GM18520 (cell line): ENCODE results near the gene CBX4.

ENCODE experiments used
- ATAC-seq: cut with Tn5 transposase; IDR thresholded peaks from one replicate; pipeline ENCODE4 v1.9.1; 2021; ENCODE audit not compliant: unreplicated experiment

The CBX4 gene

GRCh38 chr17:79802736-79803420 is 36.4 kb downstream of the CBX4 start:
- ATAC-seq: no peak

DNA sequence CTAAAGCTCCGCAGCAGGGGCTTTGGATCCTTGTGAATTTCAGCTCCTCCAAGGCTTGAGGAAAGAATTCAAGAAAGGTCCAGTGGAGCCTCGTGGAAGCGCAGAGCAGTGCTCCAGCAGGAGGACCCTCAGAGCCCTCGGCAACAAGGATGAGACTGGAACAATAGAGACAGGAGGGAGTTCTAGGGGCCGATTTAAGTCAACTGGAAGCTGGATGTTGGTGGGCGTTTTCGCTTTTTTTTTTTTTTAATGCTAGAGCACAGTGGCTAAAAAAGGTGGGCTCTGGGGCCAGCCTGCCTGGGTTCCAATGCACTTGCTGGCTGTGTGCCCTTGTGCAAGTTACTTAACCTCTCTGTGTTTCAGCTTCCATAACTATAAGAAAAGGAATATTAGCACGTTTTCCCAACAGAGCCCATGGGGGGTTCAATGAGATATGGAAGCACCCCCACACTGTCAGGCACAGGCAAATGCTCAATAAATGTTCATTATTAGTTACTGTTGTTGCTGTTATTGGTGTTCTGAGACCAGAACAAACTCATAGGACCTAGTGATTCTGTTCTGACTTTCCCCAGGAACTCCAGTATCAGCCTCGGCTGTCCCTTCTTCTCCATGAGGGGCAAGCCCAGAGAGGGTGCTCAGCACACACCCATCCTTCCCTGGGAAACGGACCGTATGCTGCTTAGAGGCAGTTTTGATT is 37.1 kb downstream of the CBX4 start:
- ATAC-seq: no peak

GRCh38 chr17:79801156-79802038 is 37.8 kb downstream of the CBX4 start:
- ATAC-seq: no peak

DNA sequence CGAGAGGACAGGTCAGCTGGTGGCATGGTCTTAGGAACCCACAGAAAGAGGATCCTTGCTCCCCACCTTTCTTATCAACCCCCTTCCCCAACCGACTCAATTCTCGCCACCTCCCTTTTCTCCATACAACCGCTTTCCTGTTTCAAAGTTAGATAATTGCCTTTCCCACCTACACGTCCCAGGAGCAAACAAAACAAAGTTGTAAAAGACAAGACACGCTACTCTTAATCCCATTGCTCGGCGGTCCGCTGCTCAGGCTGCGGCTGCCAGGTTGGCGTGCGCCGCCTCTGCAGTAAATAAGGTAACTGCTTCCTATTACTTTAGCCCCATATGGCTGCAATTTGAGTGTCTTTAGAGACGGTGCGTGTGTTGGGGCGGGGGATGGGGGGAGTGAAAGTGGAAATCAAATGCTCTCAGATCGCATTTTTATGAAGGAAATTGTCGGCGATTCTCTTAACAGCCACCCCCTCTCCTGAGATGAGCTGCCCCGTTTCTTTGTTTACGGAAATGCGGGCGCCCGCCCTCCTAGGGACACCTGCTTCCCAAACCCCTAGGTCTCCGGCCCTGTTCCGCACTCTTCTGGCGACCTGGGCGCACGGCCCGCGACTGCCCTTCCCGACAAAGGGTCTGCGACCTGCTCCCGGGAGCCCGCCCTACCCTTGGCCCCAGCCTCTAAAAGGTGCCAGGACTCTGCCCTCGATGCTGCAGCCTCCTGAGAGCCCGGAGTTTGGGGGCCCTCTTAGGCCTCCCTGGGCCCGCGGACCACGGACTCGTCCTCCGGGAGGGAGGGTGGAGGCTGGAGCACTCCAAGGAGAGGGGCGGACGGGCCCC is 38.7 kb downstream of the CBX4 start:
- ATAC-seq: no peak

DNA sequence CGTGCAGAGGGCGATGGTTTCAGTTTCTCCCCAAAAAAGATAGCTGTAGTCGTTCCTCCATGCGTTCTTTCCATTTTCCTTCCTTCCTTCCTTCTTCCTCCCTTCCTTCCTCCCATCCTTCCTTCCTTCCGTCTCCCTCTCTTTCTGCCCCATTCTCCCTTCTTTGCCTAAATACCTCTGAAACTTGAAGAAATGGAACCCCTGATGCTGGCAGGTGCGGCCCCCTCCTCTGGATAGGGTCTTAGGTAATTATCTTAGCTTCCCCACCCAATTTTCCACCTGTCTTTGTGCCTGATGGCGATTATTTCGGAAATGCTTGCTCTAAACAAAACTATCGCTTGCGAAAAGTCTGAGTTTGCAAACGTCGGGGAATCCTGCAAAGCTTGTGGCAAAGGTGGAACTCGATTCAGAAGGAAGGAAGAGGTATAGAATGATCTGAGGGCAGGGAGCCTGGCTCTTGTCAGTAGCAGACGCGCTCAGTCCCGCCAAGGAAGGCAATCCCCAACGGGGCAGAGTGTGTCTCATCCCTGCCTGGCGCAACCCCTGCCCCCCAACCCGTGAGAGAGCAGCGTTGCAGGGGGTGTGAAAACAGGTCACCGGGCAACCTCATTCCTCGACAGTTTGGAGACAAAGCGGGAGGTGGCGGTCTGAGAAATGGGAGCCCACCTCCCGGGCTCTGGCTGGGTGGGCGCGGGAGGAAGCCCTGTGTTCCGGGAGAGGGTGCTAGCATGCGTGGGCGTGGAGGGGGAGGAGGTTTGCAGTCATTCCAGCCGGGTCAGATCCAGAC is 39.5 kb downstream of the CBX4 start:
- no peak for ATAC-seq

- ATAC-seq: no peak
These were observed 40.1 kb downstream of the CBX4 start for GRCh38 chr17:79799174-79799537.

DNA sequence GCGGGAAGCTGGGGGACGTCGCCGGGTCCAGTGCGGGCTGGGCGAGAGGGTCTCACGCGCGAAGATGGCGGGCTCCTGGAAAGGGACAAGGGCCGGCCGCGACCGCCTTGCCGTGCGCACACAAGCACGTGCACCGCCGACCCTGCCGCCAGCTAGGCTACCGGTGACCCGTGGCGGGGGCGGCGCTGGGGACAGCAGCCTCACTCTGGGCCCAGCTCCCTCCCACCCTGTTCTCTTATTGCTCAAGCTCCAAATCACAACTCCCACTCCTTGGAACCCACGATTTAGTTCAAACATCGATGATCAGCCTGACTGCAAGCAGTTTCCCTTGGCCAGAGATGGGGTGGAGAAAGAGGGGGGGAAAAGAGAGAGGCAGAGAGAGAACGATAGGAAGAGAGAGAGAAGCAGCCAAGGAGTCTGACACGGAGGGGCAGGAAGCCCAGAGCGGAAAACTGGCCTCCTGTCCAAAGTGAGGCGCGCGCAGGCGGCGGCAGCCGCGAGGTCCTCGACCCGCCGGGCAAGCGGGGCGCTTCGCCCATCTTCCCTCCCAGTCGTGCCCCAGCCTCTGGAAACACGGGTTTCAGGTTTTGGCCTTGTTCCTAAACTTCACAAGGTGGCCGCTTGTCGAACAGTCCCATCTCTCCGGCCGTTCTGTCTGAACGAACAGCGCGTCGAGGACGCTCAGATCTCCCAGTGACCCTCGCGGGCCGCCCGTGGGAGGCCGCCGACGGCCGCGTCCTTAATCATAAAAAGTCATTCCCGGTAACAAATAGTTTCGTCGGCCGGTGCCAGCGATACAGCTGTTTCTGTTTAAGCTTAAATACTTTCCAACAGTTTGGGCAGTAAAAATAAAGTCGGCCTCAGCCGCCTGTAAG is 40.7 kb downstream of the CBX4 start:
- no peak for ATAC-seq

DNA sequence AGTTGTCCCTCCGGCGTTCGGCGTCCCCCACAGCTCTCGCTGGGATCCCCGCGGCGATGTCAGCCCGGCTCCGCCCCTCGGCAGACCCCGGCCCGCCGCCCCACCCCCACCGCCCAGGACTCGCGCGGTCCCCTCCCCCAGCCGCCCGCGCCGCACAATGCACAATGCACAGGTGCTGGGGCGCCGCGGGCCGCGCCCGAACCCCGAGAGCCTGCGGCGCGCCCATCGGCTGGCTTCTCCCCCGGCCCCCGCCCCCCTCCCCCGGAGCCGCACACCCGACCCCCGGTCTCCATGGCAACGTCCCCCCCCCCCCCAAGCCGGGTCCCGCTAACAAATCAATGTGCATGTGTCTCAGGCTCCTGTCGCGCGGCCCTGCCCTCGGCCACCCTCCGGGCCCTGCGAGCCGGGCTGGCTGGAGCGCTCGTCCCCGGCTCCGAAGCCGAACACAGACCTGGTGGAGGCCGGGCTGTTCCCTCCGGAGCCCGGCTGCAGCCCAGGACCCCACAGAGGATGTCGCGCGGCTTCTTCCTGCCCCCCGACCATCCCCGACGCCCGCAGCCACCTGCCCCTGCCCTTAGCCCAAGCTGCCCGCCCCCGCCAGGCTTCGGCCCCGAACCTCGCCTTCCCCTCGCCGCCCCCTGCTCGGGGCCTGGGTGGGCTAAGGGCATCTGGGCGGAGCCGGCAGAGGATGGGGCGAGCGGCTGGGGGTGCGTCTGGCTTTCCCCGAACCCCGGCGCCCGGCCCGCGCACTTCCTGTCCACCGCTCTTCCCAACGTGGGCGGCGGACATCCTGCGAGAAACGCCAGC is 41.5 kb downstream of the CBX4 start:
- ATAC-seq: no peak

- ATAC-seq: peak; percentile 96
These were observed 42.3 kb downstream of the CBX4 start, which contains the start of gene CBX8 for GRCh38 chr17:79796763-79797491. TSS of gene CBX8 (minus strand) at chr17:79797077. CDS start at chr17:79796998, 79 bp downstream.

- no peak for ATAC-seq
These were observed 42.8 kb downstream of the CBX4 start for GRCh38 chr17:79796444-79796762.

DNA sequence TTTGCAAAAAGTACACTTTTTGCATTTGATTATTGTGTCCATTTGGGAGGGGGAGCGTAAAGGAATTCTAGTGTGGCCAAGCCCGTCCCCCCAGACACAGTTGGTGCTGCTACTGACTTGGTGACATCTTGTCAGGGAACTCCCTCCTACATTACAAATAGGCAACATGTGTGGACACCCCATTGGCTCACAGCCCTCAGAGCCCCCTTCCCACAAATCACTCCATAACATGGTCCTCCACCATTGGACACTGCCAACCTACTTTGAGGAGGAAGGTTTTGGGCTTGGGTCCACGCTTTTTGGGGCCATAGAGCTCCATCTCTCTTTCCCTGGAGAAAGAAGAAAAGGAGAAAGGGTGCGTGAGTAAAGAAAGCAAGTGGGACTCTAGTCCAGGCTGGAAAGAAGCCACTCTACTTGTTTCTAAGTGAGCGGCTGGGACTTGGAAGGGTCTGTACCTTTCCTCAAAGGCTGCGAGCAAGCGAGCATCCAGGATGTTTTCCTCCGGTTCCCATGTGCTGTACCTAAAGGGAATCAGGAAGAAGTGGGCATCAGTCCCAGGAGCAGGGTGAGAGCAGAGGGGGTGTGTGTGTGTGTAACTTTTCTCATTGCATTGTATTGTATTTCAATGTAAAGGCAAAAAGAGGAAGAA is 43.3 kb downstream of the CBX4 start:
- no peak for ATAC-seq

- ATAC-seq: no peak
These were observed 44.4 kb downstream of the CBX4 start for GRCh38 chr17:79794659-79795511.

DNA sequence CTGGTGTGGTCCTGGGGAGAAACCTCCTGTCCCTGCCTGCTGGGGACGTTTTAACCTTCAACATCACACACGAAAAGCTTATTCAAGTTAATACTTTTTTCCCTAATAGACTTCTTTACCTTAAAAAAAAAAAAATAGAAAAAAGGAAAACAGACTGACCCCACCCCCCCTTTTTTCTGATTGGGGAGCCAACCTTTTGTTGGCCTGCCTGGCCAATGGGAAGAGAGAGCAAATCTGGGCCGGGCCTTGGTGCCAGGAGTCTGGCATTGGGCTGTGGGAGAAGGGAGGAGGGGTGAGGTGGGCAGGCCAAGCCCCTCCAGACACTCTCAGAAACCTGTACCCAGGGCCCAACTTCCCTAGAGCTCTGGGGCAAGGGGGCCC is 45.3 kb downstream of the CBX4 start:
- ATAC-seq: no peak

- no peak for ATAC-seq
These were observed 46.0 kb downstream of the CBX4 start for GRCh38 chr17:79792984-79793923.

DNA sequence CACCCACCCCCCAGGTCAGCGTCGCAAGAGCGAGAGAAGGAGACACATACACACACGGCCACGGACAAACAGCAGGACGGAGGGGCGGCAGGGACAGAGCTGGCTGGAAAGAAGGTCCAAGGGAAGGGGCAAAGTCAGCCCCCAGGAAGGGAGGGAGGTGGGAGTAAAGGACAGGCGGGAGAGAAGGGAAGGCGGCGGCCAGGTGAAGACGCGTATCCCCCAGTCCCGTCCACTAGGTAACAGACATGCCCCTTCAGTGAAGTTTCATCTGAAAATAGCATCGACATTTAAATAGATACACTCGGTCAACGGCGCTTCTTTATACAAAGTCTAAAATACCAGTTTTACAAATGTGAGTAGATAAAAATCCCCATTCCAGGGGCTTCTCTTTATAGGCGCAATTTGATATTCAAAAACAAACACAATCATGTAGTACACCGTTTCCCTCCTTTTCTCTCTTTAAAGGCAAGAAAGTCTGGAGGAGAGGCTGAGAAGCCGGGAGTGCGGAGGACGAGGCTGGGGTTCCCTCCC is 46.8 kb downstream of the CBX4 start:
- no peak for ATAC-seq
